CD4-positive, alpha-beta T cell treated with Interleukin-15 for 4 hours (primary cell): ENCODE data around the gene ALK.

Experiments
- DNase-seq: peaks from one replicate; pipeline ENCODE4 v3.0.0-alpha.2; 2020; ENCODE audit warnings: low spot score

The ALK gene

GRCh38 chr2:29526587-29527586 is 394.5 kb downstream of the ALK start:
- no peak for DNase-seq

- DNase-seq, result no peak
Observed at GRCh38 chr2:29525921-29526320, 395.5 kb downstream of the ALK start.

- no peak for DNase-seq
Observed at GRCh38 chr2:29524652-29525051, 396.7 kb downstream of the ALK start.

GRCh38 chr2:29522951-29523669 is 398.3 kb downstream of the ALK start:
- DNase-seq, result no peak

- no peak for DNase-seq
Observed at GRCh38 chr2:29520001-29520400, 401.4 kb downstream of the ALK start.

DNA sequence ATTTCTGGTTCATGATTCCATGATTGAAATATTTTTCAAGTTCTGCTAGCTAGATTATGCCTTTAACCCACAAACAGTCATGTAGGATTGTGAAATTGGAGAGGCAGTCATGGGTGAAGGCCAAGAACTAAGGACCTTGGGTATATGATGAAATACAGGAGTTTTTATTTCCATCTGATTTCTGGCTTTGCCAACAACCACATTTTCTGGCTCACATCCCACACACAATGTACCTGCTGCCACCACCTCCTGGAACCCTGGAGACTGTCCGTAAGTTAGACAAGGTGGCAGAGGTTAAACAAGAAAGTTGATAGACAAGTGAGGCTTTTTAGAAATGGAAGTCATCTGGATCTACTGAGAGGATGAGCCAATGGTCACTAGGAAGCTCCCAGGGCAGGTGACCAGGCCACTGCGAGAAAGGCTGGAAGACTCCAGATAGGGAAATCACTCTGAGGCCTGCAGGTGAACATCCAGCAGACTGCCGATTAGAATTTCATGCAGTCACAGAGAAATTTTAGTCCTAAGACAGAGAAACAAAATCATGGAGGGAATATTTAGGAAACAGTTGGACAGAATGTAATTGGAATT is 402.0 kb downstream of the ALK start:
- no peak for DNase-seq

- no peak for DNase-seq
Observed at GRCh38 chr2:29518646-29519337, 402.6 kb downstream of the ALK start.

DNA sequence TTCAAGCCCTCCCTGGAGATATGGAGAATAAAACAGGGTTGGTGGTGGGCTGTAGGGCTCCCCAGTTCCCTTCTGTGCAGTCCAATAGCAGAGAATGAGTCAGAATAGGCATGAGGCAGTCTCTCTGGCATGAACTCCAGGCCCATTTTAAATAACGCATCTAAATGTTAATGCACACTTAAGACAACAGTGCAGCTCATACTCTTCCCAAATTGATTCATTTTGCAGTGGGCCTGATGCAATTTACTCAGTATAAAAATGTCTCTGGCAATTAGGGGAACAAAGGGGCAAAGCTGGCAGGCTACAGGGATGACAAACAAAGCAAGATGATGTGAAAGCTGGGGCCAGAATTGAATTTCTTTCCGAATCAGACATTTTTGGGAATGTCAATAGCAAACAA is 403.4 kb downstream of the ALK start:
- no peak for DNase-seq

DNA sequence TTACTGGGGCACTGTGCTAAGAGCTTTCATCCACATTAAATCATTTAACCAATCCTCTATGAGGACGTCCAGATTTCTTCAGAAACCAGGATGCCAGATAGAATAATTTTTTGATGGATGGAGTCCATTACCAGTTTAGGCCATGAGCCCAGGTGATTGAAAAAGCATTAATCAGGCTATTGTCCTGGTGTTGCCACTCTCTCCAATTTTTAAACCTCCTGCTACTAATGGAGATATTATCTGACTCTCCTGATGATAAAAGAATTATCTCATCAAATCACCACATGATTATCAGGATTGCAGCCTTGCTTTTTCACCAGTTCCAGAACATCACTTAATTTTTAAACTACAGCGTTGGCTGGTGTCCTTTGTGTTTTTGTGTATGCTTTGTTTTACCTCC is 404.0 kb downstream of the ALK start:
- no peak for DNase-seq

- DNase-seq, result no peak
Observed at GRCh38 chr2:29516767-29517166, 404.6 kb downstream of the ALK start.

DNA sequence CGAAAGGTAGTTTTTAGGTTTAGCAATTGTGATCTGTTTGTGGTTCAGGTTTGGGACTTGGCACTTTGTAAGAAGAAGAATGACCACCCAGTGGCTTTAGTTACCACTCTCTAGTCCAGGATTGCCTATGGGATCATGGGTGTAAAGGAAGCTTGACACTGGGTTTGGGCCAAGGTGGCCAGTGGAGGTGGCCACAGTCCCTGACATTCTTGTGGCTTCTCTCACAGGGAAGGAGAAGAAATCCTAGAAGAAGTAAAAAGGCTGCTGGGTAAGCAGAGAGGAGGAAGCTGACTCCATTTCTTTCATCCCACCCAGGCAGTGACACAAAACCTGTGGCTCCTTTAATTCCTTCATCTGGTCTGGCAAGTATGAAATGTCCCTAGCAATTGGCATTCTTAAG is 411.5 kb downstream of the ALK start:
- no peak for DNase-seq

DNA sequence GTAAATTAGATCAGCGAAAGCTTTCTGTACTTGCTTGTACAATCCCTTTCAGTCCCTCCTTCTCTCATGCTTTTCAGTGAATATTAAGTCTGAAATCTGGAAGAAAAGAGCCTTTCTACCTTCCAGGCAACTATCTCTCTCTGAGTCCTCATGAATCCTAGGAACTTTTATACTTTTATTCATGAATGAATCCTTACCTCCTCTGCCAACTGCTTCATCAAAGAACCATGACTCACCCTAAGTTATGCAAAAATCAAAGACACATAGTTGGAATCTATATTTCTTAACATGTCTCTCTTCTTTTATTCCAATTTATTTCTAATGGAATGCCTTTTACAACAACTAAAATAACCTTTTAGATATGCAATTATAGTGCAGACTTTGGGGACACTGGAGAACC is 412.0 kb downstream of the ALK start:
- DNase-seq, result no peak

GRCh38 chr2:29504746-29505145 is 416.6 kb downstream of the ALK start:
- no peak for DNase-seq

DNA sequence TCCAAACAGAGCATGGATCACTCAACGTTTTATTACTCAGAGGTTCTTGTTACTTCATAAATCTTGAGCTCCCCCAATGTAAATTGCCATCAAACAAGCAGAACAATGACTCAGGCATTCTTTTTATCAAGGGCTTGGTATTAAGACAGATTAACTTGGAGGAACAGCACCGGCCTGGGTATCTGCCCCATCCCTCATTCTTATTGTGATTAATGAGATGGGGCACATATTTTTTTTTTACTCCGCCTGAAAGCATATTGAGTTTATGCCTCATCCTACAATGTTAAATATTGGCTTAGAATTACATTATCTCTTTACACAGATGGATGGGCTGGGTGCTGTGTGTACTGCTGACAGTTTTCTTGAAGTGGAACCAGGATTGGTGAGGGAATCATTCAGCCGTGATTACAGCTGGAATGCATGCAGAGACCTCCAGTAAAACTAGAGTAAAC is 418.9 kb downstream of the ALK start:
- no peak for DNase-seq

GRCh38 chr2:29497375-29497774 is 424.0 kb downstream of the ALK start:
- DNase-seq, result no peak

GRCh38 chr2:29496198-29496597 is 425.2 kb downstream of the ALK start:
- DNase-seq, result no peak

- DNase-seq, result no peak
Observed at GRCh38 chr2:29495536-29496060, 425.8 kb downstream of the ALK start.

DNA sequence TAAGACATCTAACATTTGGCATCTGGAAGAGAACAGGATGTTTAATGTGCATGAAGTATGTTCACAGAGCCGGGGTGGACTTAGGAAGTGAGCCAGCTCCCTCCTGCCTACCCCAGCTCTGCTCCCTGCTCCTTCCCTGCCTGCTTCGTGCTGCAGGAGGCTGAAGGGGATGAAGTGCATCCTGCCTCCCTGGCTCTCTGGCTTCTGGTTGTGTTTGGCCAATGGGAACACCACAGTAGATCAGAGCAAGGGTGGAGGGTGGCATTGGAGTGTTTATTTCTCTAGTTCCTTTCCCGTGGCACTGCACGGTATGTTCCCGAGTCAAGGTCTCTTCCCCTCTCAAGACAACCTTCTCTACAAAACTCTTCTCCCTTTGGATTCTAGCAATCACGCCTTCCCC is 426.3 kb downstream of the ALK start:
- DNase-seq, result no peak

DNA sequence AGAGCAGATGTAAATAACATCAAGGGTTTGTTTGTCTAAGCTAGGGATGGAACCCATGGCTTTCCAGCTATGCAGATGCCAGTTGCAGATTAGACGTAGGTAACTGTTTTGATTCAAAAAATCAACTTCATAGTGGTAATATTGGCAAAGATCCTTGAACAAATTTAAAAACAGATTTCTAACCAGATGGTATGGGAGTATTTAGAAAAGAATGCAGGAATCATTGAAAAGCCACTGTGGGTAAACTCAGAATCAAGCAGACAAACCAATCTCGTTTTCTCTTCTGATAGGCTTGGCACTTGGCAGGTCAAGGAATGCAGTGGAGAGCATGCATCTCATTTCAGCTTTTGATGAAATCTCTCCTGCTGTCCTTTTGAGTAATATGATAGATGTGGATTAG is 428.7 kb downstream of the ALK start:
- no peak for DNase-seq

DNA sequence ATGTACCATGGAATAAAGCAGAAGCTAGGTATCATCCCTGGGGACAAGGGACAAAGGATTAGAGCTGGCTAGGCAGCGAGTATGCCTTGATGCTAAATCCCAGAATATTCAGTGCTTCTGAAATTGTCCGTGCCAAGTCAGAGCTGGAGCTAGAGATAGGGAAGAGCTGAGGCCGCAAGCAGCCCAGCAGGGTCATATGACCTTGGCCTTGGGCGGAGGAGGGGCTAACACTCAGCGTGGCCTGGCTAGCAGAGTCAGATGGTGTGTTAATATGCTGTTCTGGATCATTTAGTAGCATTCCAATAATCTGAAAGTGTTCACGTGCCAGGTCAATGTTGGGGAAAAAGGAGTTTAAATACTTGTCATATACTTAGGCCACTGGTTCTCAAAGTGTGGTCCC is 431.3 kb downstream of the ALK start:
- no peak for DNase-seq

GRCh38 chr2:29489568-29489967 is 431.8 kb downstream of the ALK start:
- DNase-seq, result no peak

DNA sequence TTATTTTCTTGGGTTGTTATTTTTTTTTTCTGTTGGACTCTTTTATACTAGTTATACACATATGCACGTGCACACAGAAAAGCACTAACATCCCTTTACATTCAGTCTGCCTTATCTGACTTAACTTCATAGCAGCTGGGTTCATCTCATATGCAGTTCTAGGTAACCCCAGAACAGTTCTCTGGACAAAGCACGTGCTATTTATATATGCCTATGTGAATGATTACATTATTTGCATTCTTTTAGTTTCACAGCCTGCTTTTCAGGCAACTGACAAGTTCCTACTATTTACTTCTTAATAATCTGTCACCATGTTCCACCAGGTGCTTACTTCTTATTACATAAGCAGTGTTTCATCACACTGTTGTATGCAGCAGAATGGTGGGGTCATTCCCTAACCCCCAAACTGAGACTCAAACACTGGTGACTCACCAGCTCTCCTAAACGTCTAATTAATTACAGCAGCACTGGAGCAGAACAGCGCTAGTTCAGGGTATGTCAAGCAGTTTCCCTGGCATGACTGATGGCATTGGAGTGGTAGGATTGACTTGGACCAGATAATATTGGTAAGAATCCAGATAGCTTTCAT is 433.3 kb downstream of the ALK start:
- DNase-seq, result no peak
